ENCODE results near the gene UPK1B. TPM values are rescaled to one million over a fixed set of nuclear protein-coding genes. Genes with fewer than 3 reads are reported as not detected.

The UPK1B gene
- total RNA-seq, 1 donor from 2014 or later = 0.14 TPM

DNA sequence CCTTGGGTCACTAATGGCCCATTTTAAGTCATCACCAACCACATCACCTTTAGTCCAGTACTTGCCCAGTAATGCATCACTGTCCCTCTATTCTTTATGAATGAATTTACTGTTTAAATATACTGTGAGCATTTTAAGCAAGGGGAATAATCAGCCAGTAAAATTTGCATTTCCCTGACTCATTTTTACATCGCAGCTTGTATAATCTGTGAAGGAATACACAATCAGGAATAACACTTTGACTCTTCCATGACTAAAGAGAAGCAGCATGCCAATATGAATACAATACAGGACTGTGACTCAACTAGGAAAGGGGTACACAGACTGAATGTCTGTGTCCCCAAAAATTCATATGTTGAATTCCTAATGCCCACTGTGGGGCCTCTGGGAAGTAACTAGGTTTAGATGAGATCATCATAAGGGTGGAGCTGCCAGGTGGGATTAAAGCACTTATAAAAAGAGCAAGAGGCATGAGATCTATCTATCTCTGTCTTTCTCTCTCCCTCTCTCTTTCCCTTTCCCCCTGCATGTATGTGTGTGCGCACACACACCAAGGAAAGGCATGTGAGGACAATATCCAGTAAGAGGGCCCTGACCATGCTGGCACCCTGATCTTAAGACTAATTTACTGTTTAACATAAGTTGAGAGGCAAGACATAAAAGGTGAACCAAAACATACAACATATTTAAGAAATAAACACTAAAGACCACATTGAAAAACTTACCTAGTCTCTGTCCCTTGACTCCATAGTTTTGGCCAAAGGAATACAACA is 55.2 kb downstream of the UPK1B start:
- Histone ChIP-seq H3K9ac (ENCODE audit: low read length) (no peak overlapping the region), H3K4me3 (ENCODE audit: insufficient read depth, low read depth, low read length) (no peak overlapping the region), H3K36me3 (ENCODE audit: insufficient read depth, low read length) (peaks cover 27% of the 10 kb centered on the region), H3K9me3 (ENCODE audit: insufficient read depth, low read depth, low read length) (no peaks in the 10 kb centered on the region), H3K79me2 (ENCODE audit: insufficient read depth, low read length) (no peaks in the 10 kb centered on the region), H4K20me1 (ENCODE audit: insufficient read depth, low read length) (peaks cover 5% of the 10 kb centered on the region), H3K4me1 (ENCODE audit: insufficient read depth, low read length) (no peaks in the 10 kb centered on the region), H3K4me2 (ENCODE audit: low read length) (no peak overlapping the region), H2AFZ (ENCODE audit: low read depth, low read length) (no peak overlapping the region), H3K27ac (ENCODE audit: low read depth, low read length) (no peak overlapping the region), H3K27me3 (ENCODE audit: insufficient read depth, low read length) (no peaks in the 10 kb centered on the region)
- TF ChIP-seq EZH2 (IDR thresholded peaks at IDR 0.05; ENCODE audit: insufficient read depth, low read length) = no peak
- TF ChIP-seq, protein P1, sequence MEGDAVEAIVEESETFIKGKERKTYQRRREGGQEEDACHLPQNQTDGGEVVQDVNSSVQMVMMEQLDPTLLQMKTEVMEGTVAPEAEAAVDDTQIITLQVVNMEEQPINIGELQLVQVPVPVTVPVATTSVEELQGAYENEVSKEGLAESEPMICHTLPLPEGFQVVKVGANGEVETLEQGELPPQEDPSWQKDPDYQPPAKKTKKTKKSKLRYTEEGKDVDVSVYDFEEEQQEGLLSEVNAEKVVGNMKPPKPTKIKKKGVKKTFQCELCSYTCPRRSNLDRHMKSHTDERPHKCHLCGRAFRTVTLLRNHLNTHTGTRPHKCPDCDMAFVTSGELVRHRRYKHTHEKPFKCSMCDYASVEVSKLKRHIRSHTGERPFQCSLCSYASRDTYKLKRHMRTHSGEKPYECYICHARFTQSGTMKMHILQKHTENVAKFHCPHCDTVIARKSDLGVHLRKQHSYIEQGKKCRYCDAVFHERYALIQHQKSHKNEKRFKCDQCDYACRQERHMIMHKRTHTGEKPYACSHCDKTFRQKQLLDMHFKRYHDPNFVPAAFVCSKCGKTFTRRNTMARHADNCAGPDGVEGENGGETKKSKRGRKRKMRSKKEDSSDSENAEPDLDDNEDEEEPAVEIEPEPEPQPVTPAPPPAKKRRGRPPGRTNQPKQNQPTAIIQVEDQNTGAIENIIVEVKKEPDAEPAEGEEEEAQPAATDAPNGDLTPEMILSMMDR (IDR thresholded peaks at IDR 0.05; ENCODE audit: insufficient read depth, low read depth, low read length) = no peak
- H3K27me3 Mint-ChIP-seq (ENCODE audit: low read depth, unreplicated experiment) = no peaks in the 10 kb centered on the region
- no peaks in the 10 kb centered on the region for H3K9me3 Mint-ChIP-seq (ENCODE audit: unreplicated experiment)
- no peak overlapping the region for H3K27ac Mint-ChIP-seq (ENCODE audit: unreplicated experiment)
- DNase-seq (ENCODE audit: low read depth) (no peak), FAIRE-seq (no peak)
- peaks cover 24% of the 10 kb centered on the region for H3K36me3 Mint-ChIP-seq (ENCODE audit: low read depth, unreplicated experiment)
- H3K4me1 Mint-ChIP-seq (ENCODE audit: low read depth, unreplicated experiment) = no peaks in the 10 kb centered on the region
- H3K4me3 Mint-ChIP-seq (ENCODE audit: unreplicated experiment) = no peak overlapping the region

DNA sequence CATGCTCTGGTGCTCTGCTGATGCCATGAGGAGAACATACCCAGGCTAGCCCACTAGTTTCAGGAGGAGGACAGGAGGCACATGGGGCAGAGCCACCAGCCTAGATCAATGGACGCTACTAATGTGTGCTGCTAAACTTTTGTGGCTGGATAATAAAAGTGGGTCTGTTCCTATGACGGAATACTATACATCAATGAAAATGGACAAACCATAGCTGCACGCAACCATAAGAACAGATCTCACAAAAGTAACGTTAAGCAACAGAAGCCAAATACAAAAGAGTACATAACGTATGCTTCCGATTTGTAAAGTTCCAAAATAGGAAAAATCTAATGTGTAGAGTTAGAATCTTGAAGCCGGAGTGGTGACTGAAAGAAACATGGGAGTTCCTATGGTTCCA is 55.8 kb downstream of the UPK1B start:
- TF ChIP-seq EZH2 (IDR thresholded peaks at IDR 0.05; ENCODE audit: insufficient read depth, low read length) = no peak
- TF ChIP-seq, protein P1 (IDR thresholded peaks at IDR 0.05; ENCODE audit: insufficient read depth, low read depth, low read length) = no peak
- Histone ChIP-seq H3K4me2 (ENCODE audit: low read length) (no peak overlapping the region), H3K9me3 (ENCODE audit: insufficient read depth, low read depth, low read length) (no peaks in the 10 kb centered on the region), H3K27ac (ENCODE audit: low read depth, low read length) (no peak overlapping the region), H3K4me3 (ENCODE audit: insufficient read depth, low read depth, low read length) (no peak overlapping the region), H4K20me1 (ENCODE audit: insufficient read depth, low read length) (peaks cover 5% of the 10 kb centered on the region), H3K4me1 (ENCODE audit: insufficient read depth, low read length) (no peaks in the 10 kb centered on the region), H3K27me3 (ENCODE audit: insufficient read depth, low read length) (no peaks in the 10 kb centered on the region), H2AFZ (ENCODE audit: low read depth, low read length) (no peak overlapping the region), H3K36me3 (ENCODE audit: insufficient read depth, low read length) (peaks cover 27% of the 10 kb centered on the region), H3K79me2 (ENCODE audit: insufficient read depth, low read length) (no peaks in the 10 kb centered on the region), H3K9ac (ENCODE audit: low read length) (no peak overlapping the region)
- Mint-ChIP-seq H3K4me1 (ENCODE audit: low read depth, unreplicated experiment) (no peaks in the 10 kb centered on the region), H3K27ac (ENCODE audit: unreplicated experiment) (no peak overlapping the region), H3K27me3 (ENCODE audit: low read depth, unreplicated experiment) (no peaks in the 10 kb centered on the region), H3K4me3 (ENCODE audit: unreplicated experiment) (no peak overlapping the region), H3K36me3 (ENCODE audit: low read depth, unreplicated experiment) (peaks cover 25% of the 10 kb centered on the region), H3K9me3 (ENCODE audit: unreplicated experiment) (no peaks in the 10 kb centered on the region)
- FAIRE-seq (no peak), DNase-seq (ENCODE audit: low read depth) (no peak)

DNA sequence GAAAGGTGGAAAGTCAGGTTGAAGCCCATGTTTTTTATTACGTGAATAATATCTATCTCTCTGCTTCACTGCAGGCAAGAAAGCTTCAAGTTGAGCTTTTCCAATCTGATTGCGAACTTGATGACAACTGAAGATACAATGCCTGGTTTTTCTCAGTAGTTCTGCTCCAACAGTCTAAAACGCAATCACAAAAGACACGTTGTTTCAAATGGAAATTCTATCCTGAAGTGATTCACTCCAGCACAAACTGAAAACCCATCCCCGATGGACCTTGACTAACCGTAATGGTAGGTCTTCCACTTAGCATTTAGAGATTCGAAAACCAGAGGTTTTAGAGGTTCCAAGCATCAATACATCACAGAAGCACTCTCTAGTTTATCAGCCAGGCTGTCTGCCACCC is 56.7 kb downstream of the UPK1B start:
- H3K9me3 Mint-ChIP-seq (ENCODE audit: unreplicated experiment) = no peaks in the 10 kb centered on the region
- peaks cover 2% of the 10 kb centered on the region for H3K79me2 ChIP-seq (ENCODE audit: insufficient read depth, low read length)
- H3K27ac Mint-ChIP-seq (ENCODE audit: unreplicated experiment) = no peak overlapping the region
- H3K27ac ChIP-seq (ENCODE audit: low read depth, low read length) = no peak overlapping the region
- H3K4me2 ChIP-seq (ENCODE audit: low read length) = no peak overlapping the region
- H3K9ac ChIP-seq (ENCODE audit: low read length) = no peak overlapping the region
- no peak overlapping the region for H3K4me3 Mint-ChIP-seq (ENCODE audit: unreplicated experiment)
- peaks cover 5% of the 10 kb centered on the region for H4K20me1 ChIP-seq (ENCODE audit: insufficient read depth, low read length)
- FAIRE-seq (no peak), DNase-seq (ENCODE audit: low read depth) (no peak)
- peaks cover 3% of the 10 kb centered on the region for H3K4me1 ChIP-seq (ENCODE audit: insufficient read depth, low read length)
- no peak overlapping the region for H3K4me3 ChIP-seq (ENCODE audit: insufficient read depth, low read depth, low read length)
- no peaks in the 10 kb centered on the region for H3K9me3 ChIP-seq (ENCODE audit: insufficient read depth, low read depth, low read length)
- H3K36me3 ChIP-seq (ENCODE audit: insufficient read depth, low read length) = peaks cover 27% of the 10 kb centered on the region
- no peaks in the 10 kb centered on the region for H3K27me3 ChIP-seq (ENCODE audit: insufficient read depth, low read length)
- peaks cover 25% of the 10 kb centered on the region for H3K36me3 Mint-ChIP-seq (ENCODE audit: low read depth, unreplicated experiment)
- H3K4me1 Mint-ChIP-seq (ENCODE audit: low read depth, unreplicated experiment) = peaks cover 6% of the 10 kb centered on the region
- TF ChIP-seq, protein P1 (IDR thresholded peaks at IDR 0.05; ENCODE audit: insufficient read depth, low read depth, low read length) = no peak
- TF ChIP-seq EZH2 (IDR thresholded peaks at IDR 0.05; ENCODE audit: insufficient read depth, low read length) = no peak
- H3K27me3 Mint-ChIP-seq (ENCODE audit: low read depth, unreplicated experiment) = no peaks in the 10 kb centered on the region
- H2AFZ ChIP-seq (ENCODE audit: low read depth, low read length) = no peak overlapping the region

Measured in astrocyte (in vitro differentiated cells and primary cell).